IPS-20b (cell line): ENCODE results near the gene UBR4.

Experiments used
- H3K27ac ChIP-seq: one replicate; pipeline ENCODE4 v1.5.1; 2013; ENCODE audit warnings: low read length
- H3K27me3 ChIP-seq: 2 replicates; pipeline ENCODE4 v1.6.1; 2013; ENCODE audit warnings: mild to moderate bottlenecking, low read length, inconsistent platforms; ENCODE audit not compliant: insufficient read depth
- H3K36me3 ChIP-seq: 2 replicates; pipeline ENCODE4 v1.6.1; 2013; ENCODE audit warnings: low read depth, mild to moderate bottlenecking, inconsistent platforms, low read length, moderate library complexity; ENCODE audit not compliant: insufficient read depth
- H3K4me1 ChIP-seq: 2 replicates; pipeline ENCODE4 v1.6.1; 2013; ENCODE audit warnings: mild to moderate bottlenecking, control low read depth, inconsistent platforms, low read length, moderate library complexity; ENCODE audit not compliant: insufficient read depth
- H3K4me3 ChIP-seq: 2 replicates; pipeline ENCODE4 v1.5.1; 2013; ENCODE audit warnings: mild to moderate bottlenecking, low read length, inconsistent platforms
- H3K9ac ChIP-seq: 2 replicates; pipeline ENCODE4 v1.6.1; 2013; ENCODE audit warnings: low read depth, mild to moderate bottlenecking, inconsistent platforms, low read length, moderate library complexity
- H3K9me3 ChIP-seq: 2 replicates; pipeline ENCODE4 v1.6.1; 2013; ENCODE audit warnings: mild to moderate bottlenecking, low read depth, low read length, inconsistent platforms; ENCODE audit not compliant: insufficient read depth

Gene UBR4

DNA sequence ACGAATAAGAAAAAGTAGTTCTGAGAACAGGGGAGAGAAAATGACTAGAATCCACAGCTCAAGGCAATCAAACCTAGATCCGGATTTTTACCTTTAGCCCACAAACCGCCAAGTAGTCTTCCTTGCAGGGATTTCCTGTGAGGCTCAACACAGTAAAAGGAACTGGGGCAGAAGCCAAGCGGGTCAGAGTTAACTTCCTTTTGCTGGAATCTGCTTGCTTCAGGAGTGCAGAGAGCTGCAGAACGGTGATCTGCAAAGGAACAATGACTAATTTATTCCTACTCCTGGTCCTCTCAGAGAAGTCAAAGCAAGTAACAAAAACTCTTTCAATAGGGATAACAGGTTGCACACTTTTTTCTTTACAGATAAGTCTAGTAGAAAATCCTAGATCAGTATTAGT, 53.4 kb downstream of the UBR4 start:
- H3K36me3 ChIP-seq = peaks cover 100% of the 10 kb centered on the region
- H3K9me3 ChIP-seq = no peaks in the 10 kb centered on the region
- H3K27ac ChIP-seq = no peak overlapping the region
- no peaks in the 10 kb centered on the region for H3K27me3 ChIP-seq
- H3K4me3 ChIP-seq = no peak overlapping the region
- no peaks in the 10 kb centered on the region for H3K4me1 ChIP-seq
- no peak overlapping the region for H3K9ac ChIP-seq

DNA sequence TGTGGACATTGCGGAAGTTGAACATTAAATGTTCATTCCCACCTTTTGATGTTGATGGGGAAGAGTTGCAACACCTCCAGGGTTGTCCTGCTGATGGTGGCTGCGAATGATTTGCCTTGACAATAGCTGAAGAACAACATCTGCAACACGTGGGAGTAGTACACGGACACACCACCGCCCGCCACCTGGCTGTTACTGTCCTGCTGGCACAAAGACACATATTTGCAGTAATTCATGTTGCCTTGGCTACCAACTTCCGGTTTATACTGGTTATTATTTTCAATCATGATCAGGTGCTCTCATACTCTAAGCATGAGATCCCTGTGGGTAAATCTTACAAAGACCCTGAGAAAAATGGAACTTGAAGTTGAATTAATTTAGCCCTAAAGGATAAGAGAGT, 55.2 kb downstream of the UBR4 start:
- Histone ChIP-seq H3K36me3 (peaks cover 100% of the 10 kb centered on the region), H3K9ac (no peak overlapping the region), H3K27me3 (no peaks in the 10 kb centered on the region), H3K4me3 (no peak overlapping the region), H3K4me1 (no peaks in the 10 kb centered on the region), H3K27ac (no peak overlapping the region), H3K9me3 (no peaks in the 10 kb centered on the region)

DNA sequence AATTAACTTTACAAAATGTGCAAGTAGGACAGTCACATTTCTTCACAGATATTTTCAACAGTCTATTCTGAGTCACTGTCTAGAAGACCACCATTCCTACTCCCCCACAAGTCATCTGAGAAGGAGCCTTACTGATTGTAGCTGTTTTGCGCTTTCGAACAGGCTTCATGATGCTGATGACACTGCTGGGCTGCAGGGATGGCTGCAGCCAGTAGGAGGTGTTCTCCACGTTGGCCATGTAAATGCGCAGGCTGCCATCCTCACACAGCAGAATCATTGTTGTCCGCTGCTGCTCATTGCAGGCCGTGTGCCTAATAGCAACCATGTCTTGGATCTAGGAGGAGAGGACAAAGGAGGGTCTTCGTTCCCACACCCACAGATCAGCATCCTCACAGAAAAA, 56.9 kb downstream of the UBR4 start:
- Histone ChIP-seq H3K27me3 (no peaks in the 10 kb centered on the region), H3K36me3 (peaks cover 100% of the 10 kb centered on the region), H3K4me3 (no peak overlapping the region), H3K9ac (no peak overlapping the region), H3K9me3 (no peaks in the 10 kb centered on the region), H3K4me1 (no peaks in the 10 kb centered on the region), H3K27ac (no peak overlapping the region)

DNA sequence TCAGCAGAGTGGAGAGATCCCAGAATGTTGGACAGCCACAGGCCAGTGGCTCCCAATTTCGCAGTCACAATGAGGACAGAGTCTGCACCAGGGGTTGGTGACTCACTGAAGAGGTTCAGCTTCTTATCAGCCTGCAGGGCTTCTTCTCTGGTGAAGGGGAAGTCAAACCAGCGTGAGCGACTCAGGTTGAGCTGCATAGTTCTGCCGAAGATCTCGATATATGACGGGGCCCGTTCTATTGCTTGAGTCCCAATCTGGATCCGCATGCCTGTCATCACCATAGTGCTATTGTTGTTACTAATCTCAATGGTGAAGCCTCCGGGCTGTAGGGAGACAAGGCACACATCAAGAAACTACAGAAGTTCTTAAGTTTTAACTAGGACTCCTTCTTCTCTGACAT, 58.5 kb downstream of the UBR4 start:
- Histone ChIP-seq H3K4me1 (no peaks in the 10 kb centered on the region), H3K9ac (no peak overlapping the region), H3K9me3 (no peaks in the 10 kb centered on the region), H3K27ac (no peak overlapping the region), H3K4me3 (no peak overlapping the region), H3K36me3 (peaks cover 100% of the 10 kb centered on the region), H3K27me3 (no peaks in the 10 kb centered on the region)

DNA sequence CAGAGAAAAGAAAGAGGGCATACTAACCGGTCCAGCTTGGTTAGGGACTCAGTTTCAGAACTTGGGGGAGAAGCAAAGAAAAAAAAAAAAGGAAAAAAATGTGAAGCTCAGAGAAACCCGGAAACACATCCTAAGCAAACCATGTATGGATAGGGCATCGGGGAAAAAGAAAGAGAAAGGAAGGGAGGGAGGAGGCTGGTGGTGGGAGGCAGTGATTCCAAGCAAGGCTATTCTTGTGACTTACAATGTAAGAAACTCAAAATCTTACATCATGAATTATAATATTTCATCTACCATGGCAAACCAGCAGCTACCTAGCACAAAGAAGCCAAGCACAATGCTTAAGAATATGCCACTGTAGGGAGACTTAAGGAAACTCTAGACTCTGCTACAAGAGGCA, 60.3 kb downstream of the UBR4 start:
- Histone ChIP-seq H3K4me3 (no peak overlapping the region), H3K27ac (no peak overlapping the region), H3K27me3 (no peaks in the 10 kb centered on the region), H3K36me3 (peaks cover 100% of the 10 kb centered on the region), H3K9me3 (no peaks in the 10 kb centered on the region), H3K9ac (no peak overlapping the region), H3K4me1 (no peaks in the 10 kb centered on the region)

DNA sequence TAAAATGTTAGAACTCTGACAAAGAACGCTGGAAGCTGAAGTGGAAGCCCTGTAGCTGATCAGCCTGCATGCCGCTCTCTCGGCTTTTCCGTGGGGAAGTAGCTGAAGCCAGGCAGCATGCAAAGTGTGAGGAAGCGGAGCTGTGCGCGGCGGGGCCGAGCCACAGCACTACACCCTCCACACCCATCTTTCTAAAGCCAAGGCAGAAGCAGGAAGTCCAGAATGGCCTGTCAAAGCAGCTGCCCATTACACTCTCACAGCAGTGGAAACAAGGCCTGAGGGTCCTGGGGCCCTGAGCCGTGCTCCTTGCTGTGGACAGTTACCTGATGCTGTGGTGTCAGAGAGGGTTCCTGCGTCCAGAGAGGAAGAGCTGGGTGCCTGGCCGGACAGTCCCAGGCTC, 69.6 kb downstream of the UBR4 start:
- Histone ChIP-seq H3K9ac (no peak overlapping the region), H3K36me3 (peaks cover 98% of the 10 kb centered on the region), H3K27ac (no peak overlapping the region)

DNA sequence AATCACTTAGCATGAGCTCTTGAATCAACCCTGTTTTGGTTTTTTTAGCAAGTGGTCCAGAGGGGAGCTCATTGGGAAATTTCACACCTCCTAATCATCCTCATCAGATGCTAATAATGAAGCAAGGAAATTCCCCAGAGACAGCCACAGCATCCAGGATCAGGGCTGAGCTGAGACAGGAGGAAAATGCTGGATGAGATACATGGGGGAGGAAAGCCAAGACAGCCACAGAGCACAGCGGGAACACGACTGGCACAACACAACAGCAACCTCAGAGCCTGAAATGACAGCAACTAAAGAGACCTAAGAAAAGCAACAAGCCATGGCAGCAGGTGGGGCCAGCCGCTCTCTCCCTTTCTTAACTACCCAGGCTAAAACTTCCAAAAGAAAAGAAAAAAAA, 70.4 kb downstream of the UBR4 start:
- no peak overlapping the region for H3K27ac ChIP-seq

More for the DNA sequence above, 69.6 kb downstream of the UBR4 start:
- H3K4me3 ChIP-seq = no peak overlapping the region
- H3K4me1 ChIP-seq = peaks cover 7% of the 10 kb centered on the region; the same call in 1 of the 2 replicates
- H3K27me3 ChIP-seq = no peaks in the 10 kb centered on the region
- no peaks in the 10 kb centered on the region for H3K9me3 ChIP-seq

DNA sequence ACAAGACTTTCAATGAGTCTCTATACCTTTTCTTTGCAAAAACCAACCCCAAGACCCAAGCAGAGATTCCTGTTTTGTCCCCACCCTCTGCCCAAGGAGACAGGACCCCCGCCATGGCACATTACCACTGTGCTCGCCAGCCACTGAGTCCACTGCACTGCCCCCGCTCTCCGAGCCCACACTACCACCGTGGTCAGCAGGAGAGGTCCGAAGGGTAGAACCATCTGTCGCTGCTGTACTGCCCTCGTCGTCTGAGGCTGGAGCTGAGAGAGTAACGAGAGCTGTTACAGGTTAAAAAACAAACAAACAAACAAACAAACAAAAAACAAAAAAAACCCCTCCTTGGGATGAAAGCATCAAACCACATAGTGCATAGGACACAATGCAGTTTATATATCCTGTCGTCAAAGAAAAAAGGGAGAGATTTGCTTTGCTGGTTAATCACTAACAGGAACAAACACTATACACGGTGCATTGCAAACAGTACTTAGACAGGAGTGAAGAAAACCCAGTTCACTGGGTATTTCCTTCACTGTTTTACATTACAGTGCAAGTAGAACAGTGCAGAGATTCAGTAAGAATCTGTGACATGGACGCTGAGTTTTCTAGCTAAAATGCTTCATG, 71.0 kb downstream of the UBR4 start:
- Histone ChIP-seq H3K4me1 (peaks cover 7% of the 10 kb centered on the region; the same call in 1 of the 2 replicates), H3K4me3 (no peak overlapping the region), H3K27me3 (no peaks in the 10 kb centered on the region), H3K9ac (no peak overlapping the region; the same call in 1 of the 2 replicates), H3K27ac (no peak overlapping the region), H3K9me3 (peaks cover 7% of the 10 kb centered on the region), H3K36me3 (peaks cover 98% of the 10 kb centered on the region)

More for the DNA sequence above, 70.4 kb downstream of the UBR4 start:
- Histone ChIP-seq H3K4me1 (peaks cover 7% of the 10 kb centered on the region; the same call in 1 of the 2 replicates), H3K9me3 (peaks cover 1% of the 10 kb centered on the region), H3K4me3 (no peak overlapping the region), H3K9ac (no peak overlapping the region), H3K36me3 (peaks cover 98% of the 10 kb centered on the region), H3K27me3 (no peaks in the 10 kb centered on the region)

DNA sequence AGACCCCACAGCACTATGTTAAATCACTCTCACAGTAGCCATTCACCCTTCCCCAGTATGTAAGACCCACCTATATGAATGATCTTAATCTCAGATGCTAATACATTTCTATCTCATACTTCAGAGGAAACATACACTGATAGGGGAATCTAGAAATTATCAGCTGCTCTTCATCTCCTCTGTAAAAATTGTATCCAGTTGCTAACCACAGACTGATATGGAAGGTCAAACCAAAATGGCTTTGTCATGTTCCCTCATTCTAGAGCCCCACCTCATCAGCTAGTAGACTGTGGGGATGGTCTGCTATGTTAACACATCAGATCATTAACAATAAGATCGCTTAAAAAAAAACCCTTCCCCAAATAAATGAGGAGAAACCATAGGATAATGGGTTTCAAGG, 71.7 kb downstream of the UBR4 start:
- Histone ChIP-seq H3K4me3 (no peak overlapping the region), H3K36me3 (peaks cover 97% of the 10 kb centered on the region), H3K27me3 (no peaks in the 10 kb centered on the region), H3K27ac (no peak overlapping the region), H3K4me1 (peaks cover 7% of the 10 kb centered on the region; the same call in 1 of the 2 replicates), H3K9me3 (peaks cover 11% of the 10 kb centered on the region), H3K9ac (no peak overlapping the region)

DNA sequence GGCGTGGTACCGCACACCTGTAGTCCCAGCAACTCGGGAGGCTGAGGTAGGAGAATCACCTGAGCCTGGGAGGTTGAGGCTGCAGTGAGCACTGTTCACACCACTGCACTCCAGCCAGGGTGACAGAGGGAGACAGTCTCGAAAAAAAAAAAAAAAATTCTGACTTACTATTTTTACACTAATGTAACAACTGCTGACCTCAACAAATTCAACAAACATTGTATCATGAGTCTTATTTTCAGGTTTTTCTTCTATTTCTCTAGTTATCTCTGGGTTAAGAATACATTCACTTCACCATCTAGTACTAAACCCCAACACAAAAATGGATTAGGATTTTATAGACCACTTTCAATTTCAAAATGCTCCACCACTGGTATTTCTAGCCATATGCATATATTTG, 72.9 kb downstream of the UBR4 start:
- Histone ChIP-seq H3K4me1 (peaks cover 7% of the 10 kb centered on the region; the same call in 1 of the 2 replicates), H3K27ac (no peak overlapping the region), H3K9ac (no peak overlapping the region), H3K36me3 (peaks cover 99% of the 10 kb centered on the region), H3K27me3 (no peaks in the 10 kb centered on the region), H3K9me3 (peaks cover 13% of the 10 kb centered on the region), H3K4me3 (no peak overlapping the region)

DNA sequence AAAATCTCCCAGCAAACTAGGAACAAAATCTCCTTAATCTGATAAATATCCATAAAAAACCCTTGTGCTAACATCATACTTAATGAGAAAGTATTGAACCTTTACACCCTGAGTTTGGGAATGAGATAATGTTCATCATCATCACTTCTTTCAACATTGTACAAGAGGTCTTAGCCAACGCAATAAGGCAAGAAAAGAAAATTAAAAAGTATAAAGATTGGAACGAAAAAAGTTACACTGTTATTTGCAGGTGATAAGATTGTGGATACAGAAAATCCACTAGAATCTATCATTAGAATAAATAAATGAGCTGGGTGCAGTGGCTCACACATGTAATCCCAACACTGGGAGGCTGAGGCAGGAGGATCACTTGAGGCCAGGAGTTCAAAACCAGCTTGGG, 76.7 kb downstream of the UBR4 start:
- Histone ChIP-seq H3K27me3 (no peaks in the 10 kb centered on the region), H3K36me3 (peaks cover 99% of the 10 kb centered on the region), H3K4me1 (no peaks in the 10 kb centered on the region)

DNA sequence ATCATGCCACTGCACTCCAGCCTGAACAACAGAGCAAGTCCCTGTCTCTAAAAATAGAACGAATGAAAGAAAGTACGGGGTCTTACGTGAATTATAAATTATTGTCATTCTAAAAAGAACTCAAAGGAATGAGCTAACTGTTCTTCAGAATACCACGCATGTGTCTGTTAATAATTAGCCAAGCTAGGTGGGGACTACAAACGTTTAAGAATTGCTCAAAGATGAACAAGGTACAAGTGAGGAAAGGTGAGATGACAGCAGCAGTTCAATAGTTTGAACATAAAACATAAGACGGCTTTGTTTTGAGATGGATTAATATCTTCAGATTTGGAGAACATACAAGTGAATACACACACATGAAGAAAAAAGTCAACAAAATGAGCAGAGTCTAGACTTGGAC, 79.6 kb downstream of the UBR4 start:
- no peaks in the 10 kb centered on the region for H3K4me1 ChIP-seq
- H3K4me3 ChIP-seq = no peak overlapping the region
- no peaks in the 10 kb centered on the region for H3K27me3 ChIP-seq
- H3K9ac ChIP-seq = no peak overlapping the region
- H3K9me3 ChIP-seq = peaks cover 13% of the 10 kb centered on the region
- no peak overlapping the region for H3K27ac ChIP-seq
- H3K36me3 ChIP-seq = peaks cover 99% of the 10 kb centered on the region

More for the DNA sequence above, 76.7 kb downstream of the UBR4 start:
- H3K9me3 ChIP-seq = peaks cover 13% of the 10 kb centered on the region
- no peak overlapping the region for H3K27ac ChIP-seq
- no peak overlapping the region for H3K9ac ChIP-seq
- H3K4me3 ChIP-seq = no peak overlapping the region
